Fibroblast of gingiva (primary cell): ENCODE data around the gene SERPINB5.

Experiments
- DNase-seq: peaks from one replicate; pipeline ENCODE4 v3.0.0-alpha.2; 2011; ENCODE audit warnings: low read depth

Gene SERPINB5

DNA sequence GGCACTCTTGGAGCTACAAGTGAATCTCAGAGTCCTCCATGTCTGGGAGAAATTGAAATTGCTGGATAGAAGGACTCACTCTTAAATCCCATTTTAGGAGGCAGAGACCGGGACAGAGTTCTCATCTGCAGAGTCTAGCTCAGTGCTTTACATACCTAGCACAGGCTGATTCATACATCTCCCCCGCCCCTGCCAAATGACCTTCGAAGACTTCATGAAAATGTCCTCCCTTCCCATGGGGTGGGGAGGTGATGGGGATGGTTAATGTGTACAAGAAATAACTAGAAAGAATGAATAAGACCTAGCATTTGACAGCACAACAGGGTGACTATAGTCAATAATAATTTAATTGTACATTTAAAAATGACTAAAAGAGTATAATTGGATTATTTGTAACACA is 8.2 kb upstream of the SERPINB5 start:
- no peak for DNase-seq

DNA sequence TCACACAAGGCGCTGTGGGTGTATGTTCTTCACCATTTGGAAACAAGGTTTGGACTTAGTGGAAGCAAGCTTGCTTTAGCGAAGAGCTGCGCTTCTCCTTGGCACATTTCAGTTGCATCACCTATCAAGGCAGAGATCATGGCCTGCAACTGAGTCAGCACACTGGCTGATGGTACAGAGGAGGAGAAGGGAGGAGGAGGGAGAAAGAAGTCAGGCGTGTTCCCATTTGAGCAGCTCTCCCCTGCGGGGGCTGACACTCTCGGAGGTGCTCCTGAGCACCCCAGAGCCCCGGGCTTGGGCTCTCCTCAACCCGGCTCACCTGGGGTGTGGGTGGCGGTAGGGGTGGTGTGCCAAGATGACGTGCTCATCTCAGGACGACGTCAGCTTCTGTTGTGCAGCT is 6.0 kb upstream of the SERPINB5 start:
- no peak for DNase-seq

DNA sequence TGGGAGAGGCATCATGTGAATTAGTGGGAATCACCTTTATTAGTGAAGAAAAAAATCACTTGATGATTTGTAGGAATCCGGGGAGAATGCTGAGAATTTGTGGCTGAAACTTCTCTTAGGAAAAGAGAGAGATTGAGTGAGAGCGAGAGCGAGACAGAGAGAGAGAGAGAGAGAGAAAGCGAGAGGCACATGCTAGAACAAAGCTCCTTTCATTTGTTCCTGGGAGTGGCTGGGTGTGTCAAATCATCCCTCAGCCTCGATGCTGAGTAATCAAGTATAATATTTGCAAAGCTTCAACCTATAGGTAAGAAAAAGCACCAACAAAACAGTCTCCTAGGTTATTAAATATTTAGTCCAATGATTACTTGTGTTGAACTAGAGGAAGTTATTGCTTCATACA is 4.4 kb upstream of the SERPINB5 start:
- DNase-seq, result no peak

DNA sequence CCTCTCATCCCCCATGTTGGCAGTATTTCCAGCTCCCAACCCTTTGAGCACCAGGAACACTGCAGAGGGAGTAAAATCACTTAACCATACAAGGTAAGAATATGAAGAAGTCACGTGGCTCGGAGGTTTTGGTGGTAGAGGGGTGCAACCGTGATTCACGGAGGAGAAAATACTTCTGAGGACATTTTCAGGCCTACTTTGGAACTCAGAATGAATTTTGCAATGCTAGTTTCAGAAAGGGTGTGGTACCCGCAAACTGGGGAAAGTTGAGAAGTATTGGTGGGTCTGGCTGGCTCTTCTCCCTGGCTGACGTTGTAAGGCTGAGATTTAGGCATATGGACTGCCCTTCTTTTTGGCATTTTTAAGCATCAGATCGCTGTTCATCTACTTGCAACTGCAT is 442 bp downstream of the SERPINB5 start:
- DNase-seq, result no peak

- DNase-seq, result no peak
These were observed 1.2 kb downstream of the SERPINB5 start for GRCh38 chr18:63477968-63478367.

GRCh38 chr18:63479826-63480225 is 3.1 kb downstream of the SERPINB5 start:
- no peak for DNase-seq

- DNase-seq, result no peak
These were observed 3.7 kb downstream of the SERPINB5 start for GRCh38 chr18:63480476-63480875.

DNA sequence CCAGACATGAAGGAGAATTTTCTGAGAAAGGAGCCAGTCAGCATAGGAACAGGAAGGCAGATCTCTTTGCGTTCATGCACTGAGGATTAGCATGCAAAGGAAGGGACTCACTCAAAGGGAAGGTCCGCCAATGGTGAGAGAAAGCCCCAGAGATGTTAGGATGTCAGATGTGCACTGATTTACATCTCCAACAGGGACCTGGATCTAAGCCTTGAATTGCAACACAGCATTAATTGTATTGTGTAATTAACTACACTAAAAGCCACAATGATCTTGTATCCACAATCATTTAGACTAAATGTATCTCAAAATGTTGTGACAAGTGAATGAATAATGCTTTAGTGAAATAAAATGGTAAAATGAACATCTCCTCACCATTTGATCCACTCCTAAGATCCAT is 4.2 kb downstream of the SERPINB5 start:
- DNase-seq, result no peak

DNA sequence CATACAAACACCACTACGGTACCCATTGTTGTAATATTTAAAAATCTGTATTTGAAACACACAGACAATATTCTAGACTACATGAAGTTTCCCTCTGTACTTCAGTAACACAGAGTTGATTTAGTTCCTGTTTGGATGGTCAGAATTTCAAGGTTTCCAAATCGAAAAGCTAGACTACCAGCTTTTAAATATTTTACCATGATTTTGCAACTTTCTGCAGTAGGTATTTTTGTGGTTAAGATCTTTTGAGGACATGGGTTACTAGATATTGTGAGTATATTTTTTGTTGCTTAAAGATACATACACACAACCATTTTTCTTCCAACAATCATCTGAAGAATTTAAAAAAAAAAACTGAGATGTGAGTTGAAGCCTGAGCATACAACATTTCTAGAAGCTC is 10.9 kb downstream of the SERPINB5 start:
- DNase-seq, result no peak

GRCh38 chr18:63488160-63488559 is 11.4 kb downstream of the SERPINB5 start:
- DNase-seq, result no peak

DNA sequence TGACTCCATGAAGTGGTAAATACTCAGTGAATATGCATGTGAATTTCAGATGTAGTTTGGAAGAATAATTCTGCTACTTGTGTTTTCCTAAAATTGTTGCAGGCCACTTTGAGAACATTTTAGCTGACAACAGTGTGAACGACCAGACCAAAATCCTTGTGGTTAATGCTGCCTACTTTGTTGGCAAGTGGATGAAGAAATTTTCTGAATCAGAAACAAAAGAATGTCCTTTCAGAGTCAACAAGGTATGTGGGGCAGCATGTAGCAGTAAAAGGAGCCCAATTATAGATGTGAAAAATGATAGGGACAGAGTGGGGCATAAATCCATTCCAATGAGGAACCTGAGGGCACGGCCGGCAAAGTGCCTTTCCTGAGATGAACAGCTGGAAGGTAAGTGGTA is 16.1 kb downstream of the SERPINB5 start:
- DNase-seq, result no peak

DNA sequence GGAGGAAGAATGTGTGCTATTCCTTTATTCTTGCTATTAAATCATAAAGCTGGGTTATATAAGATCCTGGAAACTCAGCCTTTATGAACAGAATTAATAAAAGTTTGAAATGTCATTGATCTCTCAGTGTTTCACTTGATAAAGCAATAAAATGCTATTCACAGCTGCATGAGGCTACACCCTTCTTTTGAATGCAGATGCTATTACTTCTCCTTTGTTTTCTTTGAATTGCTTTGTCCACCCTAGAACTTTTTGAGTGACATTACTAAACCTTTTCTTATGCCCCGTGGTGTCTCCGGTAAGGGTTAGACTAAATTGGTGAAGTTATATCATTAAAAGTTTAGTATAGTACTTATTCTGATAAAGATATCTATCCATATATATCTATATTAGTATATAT is 18.9 kb downstream of the SERPINB5 start:
- no peak for DNase-seq

DNA sequence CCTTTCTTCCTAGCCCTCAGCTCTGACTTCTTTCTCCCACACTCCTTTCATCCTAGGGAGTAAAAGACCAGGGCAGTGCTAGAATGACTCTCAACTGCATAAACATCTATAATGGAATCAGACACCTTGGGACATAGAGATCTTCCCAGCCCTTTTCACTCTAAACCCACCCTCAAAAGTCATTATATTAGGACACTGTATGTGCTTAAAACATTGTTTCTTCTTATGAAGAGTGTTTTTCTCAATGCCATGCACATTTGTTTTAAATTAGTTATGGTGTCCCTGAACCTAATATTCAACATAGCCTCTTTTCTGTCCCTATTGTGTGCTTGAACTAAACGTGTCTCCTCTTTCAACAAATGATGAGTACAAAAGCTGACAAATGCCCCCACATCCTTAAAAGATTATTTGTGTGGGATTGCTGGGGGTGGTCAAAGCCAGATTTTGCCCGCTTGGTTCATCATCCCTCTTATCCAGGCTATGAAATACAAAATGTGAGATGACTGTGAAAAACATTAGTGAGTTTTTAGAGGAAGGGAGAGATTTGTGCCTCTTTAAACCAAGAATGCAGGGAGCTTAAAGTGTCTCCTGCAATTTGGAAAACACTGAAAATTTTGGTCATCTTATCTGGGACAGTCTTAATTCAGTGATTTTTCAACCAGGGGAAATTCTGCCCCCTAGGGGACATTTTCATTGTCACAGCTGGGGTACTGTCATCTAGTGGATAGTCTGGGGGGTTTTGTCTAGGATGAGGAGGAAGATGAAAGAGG is 29.0 kb downstream of the SERPINB5 start:
- no peak for DNase-seq

DNA sequence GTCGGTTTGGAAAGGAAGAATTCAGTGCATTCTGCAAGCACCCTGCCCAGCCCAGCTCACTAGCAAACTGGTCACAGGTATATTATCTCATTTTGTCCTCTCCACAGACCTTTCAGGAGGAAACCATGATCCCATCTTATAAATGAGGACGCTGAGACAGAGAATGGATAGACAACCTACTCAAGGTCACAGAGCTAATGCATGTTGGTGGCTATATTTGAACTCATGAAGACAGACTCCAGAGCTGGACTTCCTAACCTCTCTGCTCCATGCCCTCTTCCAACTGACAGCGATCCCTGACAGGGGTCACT is 29.5 kb downstream of the SERPINB5 start:
- no peak for DNase-seq

DNA sequence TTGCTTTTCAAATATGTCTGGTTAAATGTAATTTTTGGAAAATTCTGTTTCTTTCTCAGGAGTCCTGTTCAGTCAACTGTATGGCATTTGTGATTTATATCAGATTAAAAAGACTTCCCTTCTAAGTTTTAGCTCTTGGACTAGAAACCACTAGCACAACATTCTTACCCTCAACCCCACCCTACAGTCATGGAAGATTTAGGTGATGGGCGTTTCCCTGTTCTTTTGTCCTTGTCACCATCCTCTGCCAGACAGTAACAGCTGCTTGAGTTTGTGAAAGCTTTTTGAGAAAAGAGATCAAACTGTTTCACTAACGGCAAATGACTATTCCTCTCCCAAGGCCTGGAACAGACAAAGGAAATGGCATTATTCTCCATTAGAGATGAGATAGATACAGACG is 31.8 kb downstream of the SERPINB5 start:
- no peak for DNase-seq

- peak; percentile 41 for DNase-seq
These were observed 34.5 kb downstream of the SERPINB5 start for GRCh38 chr18:63511285-63511684.

DNA sequence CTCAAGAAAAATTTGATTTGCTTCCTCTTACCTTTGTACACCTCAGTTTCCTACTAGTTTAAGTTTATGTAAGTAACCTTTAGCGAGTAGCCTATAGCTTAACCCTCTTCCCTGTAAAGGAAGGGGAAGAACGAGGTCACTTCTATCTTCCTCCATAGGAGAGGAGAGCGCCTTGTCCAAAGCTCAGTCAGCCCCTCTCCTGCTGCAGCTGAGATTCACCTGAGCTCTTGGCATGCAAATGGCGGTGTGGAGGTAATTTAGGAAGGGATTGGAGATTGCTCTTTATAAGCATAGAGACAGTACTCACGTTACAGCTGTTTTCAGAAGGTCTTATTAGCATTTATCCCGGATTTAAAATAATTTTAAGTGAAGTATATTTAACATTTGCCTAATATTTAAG is 37.6 kb downstream of the SERPINB5 start:
- DNase-seq, result no peak

- no peak for DNase-seq
These were observed 38.3 kb downstream of the SERPINB5 start for GRCh38 chr18:63514888-63515678.

GRCh38 chr18:63515801-63516200 is 39.0 kb downstream of the SERPINB5 start:
- no peak for DNase-seq

GRCh38 chr18:63518178-63519012 is 41.6 kb downstream of the SERPINB5 start:
- peak; percentile 58 for DNase-seq

- no peak for DNase-seq
These were observed 43.4 kb downstream of the SERPINB5 start for GRCh38 chr18:63520053-63520685.

- no peak for DNase-seq
These were observed 46.9 kb downstream of the SERPINB5 start for GRCh38 chr18:63523660-63524059.
